WTC11 (cell line): ENCODE results near the gene BLOC1S5.

Source experiments
- CTCF ChIP-seq: fragments of 200-600 bp; IDR thresholded peaks from 2 replicates; pipeline ENCODE4 v1.8.0; 2022; ENCODE audit warnings: antibody characterized with exemption
- FOXJ3 ChIP-seq: sonication (generic); formaldehyde crosslinking; IDR thresholded peaks from 2 replicates; pipeline ENCODE4 v1.9.0; 2021; ENCODE audit warnings: missing genetic modification reagents, mild to moderate bottlenecking, borderline replicate concordance
- FOXK1 ChIP-seq: sonication (generic); formaldehyde crosslinking; IDR thresholded peaks from 2 replicates; pipeline ENCODE4 v1.8.0; 2022; ENCODE audit warnings: mild to moderate bottlenecking, moderate library complexity, missing genetic modification reagents
- MAX ChIP-seq: sonication (generic); formaldehyde crosslinking; IDR thresholded peaks from 2 replicates; pipeline ENCODE4 v1.8.0; 2022; ENCODE audit warnings: mild to moderate bottlenecking, missing genetic modification reagents
- MLX ChIP-seq: sonication (generic); formaldehyde crosslinking; IDR thresholded peaks from 2 replicates; pipeline ENCODE4 v1.8.1; 2023; ENCODE audit warnings: mild to moderate bottlenecking, missing genetic modification reagents, moderate library complexity
- TEAD1 ChIP-seq: sonication (generic); formaldehyde crosslinking; IDR thresholded peaks from 2 replicates; pipeline ENCODE4 v1.8.0; 2022; ENCODE audit warnings: mild to moderate bottlenecking, missing genetic modification reagents
- ZNF121 ChIP-seq: sonication (generic); formaldehyde crosslinking; IDR thresholded peaks from 2 replicates; pipeline ENCODE4 v1.8.0; 2023; ENCODE audit warnings: missing genetic modification reagents
- ZNF138 ChIP-seq: sonication (generic); formaldehyde crosslinking; conservative IDR thresholded peaks from 2 replicates; pipeline ENCODE4 v1.8.1; 2022; ENCODE audit warnings: mild to moderate bottlenecking, moderate library complexity, missing genetic modification reagents
- ZNF263 ChIP-seq: sonication (generic); formaldehyde crosslinking; IDR thresholded peaks from 2 replicates; pipeline ENCODE4 v1.8.1; 2022; ENCODE audit warnings: low read depth, mild to moderate bottlenecking, moderate library complexity, missing genetic modification reagents

- TF ChIP-seq CTCF (no peak), ZNF121 (CRISPR knock-in tag) (no peak), TEAD1 (CRISPR knock-in tag) (no peak), ZNF263 (CRISPR knock-in tag) (no peak), FOXJ3 (CRISPR knock-in tag) (no peak), MLX (CRISPR knock-in tag) (no peak), FOXK1 (no peak), ZNF138 (CRISPR knock-in tag) (no peak), MAX (CRISPR knock-in tag) (no peak)
Observed at GRCh38 chr6:8065519-8065911, 1.3 kb upstream of the BLOC1S5 start.
